PC-3 (cell line): ENCODE measurements around the gene UNK.
"Not testable (repeated sequence)": the region's sequence is repeated elsewhere in the genome, so short reads cannot be mapped to it uniquely, and the experiment has no call there.

Experiments used
- EZH2 ChIP-seq: fragments of 300-600 bp; sonication (generic); IDR thresholded peaks from one replicate; pipeline ENCODE4 v1.6.1; 2017; ENCODE audit warnings: antibody characterized with exemption, mild to moderate bottlenecking, low read length; ENCODE audit not compliant: unreplicated experiment
- EZH2phosphoT487 ChIP-seq: fragments of 300-600 bp; sonication (generic); IDR thresholded peaks from 2 replicates; pipeline ENCODE4 v1.6.1; 2018; ENCODE audit warnings: mild to moderate bottlenecking, antibody characterized with exemption, low read length, borderline replicate concordance
- TF ChIP-seq, protein P1 (sequence below): fragments of 300-600 bp; sonication (generic); conservative IDR thresholded peaks from 2 replicates; pipeline ENCODE4 v1.5.1; 2017; ENCODE audit warnings: antibody characterized with exemption, low read depth, mild to moderate bottlenecking, low read length

GRCh38 chr17:75759978-75760640, 24.5 kb upstream of the UNK start:
- TF ChIP-seq, protein P1, sequence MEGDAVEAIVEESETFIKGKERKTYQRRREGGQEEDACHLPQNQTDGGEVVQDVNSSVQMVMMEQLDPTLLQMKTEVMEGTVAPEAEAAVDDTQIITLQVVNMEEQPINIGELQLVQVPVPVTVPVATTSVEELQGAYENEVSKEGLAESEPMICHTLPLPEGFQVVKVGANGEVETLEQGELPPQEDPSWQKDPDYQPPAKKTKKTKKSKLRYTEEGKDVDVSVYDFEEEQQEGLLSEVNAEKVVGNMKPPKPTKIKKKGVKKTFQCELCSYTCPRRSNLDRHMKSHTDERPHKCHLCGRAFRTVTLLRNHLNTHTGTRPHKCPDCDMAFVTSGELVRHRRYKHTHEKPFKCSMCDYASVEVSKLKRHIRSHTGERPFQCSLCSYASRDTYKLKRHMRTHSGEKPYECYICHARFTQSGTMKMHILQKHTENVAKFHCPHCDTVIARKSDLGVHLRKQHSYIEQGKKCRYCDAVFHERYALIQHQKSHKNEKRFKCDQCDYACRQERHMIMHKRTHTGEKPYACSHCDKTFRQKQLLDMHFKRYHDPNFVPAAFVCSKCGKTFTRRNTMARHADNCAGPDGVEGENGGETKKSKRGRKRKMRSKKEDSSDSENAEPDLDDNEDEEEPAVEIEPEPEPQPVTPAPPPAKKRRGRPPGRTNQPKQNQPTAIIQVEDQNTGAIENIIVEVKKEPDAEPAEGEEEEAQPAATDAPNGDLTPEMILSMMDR, result not testable (repeated sequence)
- TF ChIP-seq EZH2, EZH2phosphoT487: not testable (repeated sequence)
